ENCODE measurements around the gene SLC17A7. TPM values are rescaled to one million over a fixed set of nuclear protein-coding genes. Genes with fewer than 3 reads are reported as not detected.
"Not testable (repeated sequence)": the region's sequence is repeated elsewhere in the genome, so short reads cannot be mapped to it uniquely, and the experiment has no call there.

The SLC17A7 gene
- total RNA-seq, 1 donor from 2014 or later, result 0.99 TPM

GRCh38 chr19:49451430-49452181 lies 10.3 kb upstream of the SLC17A7 start, which contains the start of gene PIH1D1:
Gene PIH1D1 (minus strand): TSS chr19:49451814. CDS start chr19:49451574, 240 bp downstream.
- H3K4me1 ChIP-seq, result peaks cover 46% of the 10 kb centered on the region
- intact Hi-C loops (cut with micrococcal nuclease), result no loop called here
- peak within 1 kb of the TSS; percentile 99 for H3K27ac ChIP-seq (replicated peaks)
- TF ChIP-seq CTCF (IDR thresholded peaks at IDR 0.05; ENCODE audit: borderline replicate concordance), result peak; percentile 46
- DNase-seq, result peak; percentile 96
- H3K4me3 ChIP-seq, result peak within 1 kb of the TSS; percentile 70
- H3K9me3 ChIP-seq (replicated peaks), result no peaks in the 10 kb centered on the region
- no peaks in the 10 kb centered on the region for H3K27me3 ChIP-seq (ENCODE audit: low read depth)
- H3K36me3 ChIP-seq, result peaks cover 20% of the 10 kb centered on the region

GRCh38 chr19:49450405-49450804 lies 9.1 kb upstream of the SLC17A7 start:
- Histone ChIP-seq H3K36me3 (peaks cover 20% of the 10 kb centered on the region), H3K4me1 (peaks cover 42% of the 10 kb centered on the region), H3K27me3 (ENCODE audit: low read depth) (no peaks in the 10 kb centered on the region), H3K4me3 (peak overlapping the region; percentile 70), H3K27ac (replicated peaks) (no peak overlapping the region), H3K9me3 (replicated peaks) (no peaks in the 10 kb centered on the region)
- DNase-seq, result no peak
- intact Hi-C loops (cut with micrococcal nuclease), result no loop called here
- no peak for TF ChIP-seq CTCF (IDR thresholded peaks at IDR 0.05; ENCODE audit: borderline replicate concordance)

- H3K36me3 ChIP-seq, result peaks cover 20% of the 10 kb centered on the region
- DNase-seq, result no peak
- intact Hi-C loops (cut with micrococcal nuclease), result loop anchor here (10.0 kb wide), 1 partner anchor 54 kb away; no protein-coding TSS in a partner anchor
- no peak for TF ChIP-seq CTCF (IDR thresholded peaks at IDR 0.05; ENCODE audit: borderline replicate concordance)
- H3K27ac ChIP-seq (replicated peaks), result no peak overlapping the region
- H3K4me3 ChIP-seq, result no peak overlapping the region
- H3K4me1 ChIP-seq, result peaks cover 35% of the 10 kb centered on the region
- H3K27me3 ChIP-seq (ENCODE audit: low read depth), result no peaks in the 10 kb centered on the region
- no peaks in the 10 kb centered on the region for H3K9me3 ChIP-seq (replicated peaks)
Observed at GRCh38 chr19:49448432-49448786, 7.1 kb upstream of the SLC17A7 start.

GRCh38 chr19:49447485-49448431 lies 6.4 kb upstream of the SLC17A7 start:
- DNase-seq, result peak; percentile 45
- peaks cover 20% of the 10 kb centered on the region for H3K36me3 ChIP-seq
- peaks cover 35% of the 10 kb centered on the region for H3K4me1 ChIP-seq
- no peak overlapping the region for H3K4me3 ChIP-seq
- H3K27me3 ChIP-seq (ENCODE audit: low read depth), result no peaks in the 10 kb centered on the region
- no peaks in the 10 kb centered on the region for H3K9me3 ChIP-seq (replicated peaks)
- intact Hi-C loops (cut with micrococcal nuclease), result loop anchor here (10.0 kb wide), 1 partner anchor 53 kb away; no protein-coding TSS in a partner anchor
- no peak for TF ChIP-seq CTCF (IDR thresholded peaks at IDR 0.05; ENCODE audit: borderline replicate concordance)
- H3K27ac ChIP-seq (replicated peaks), result peak overlapping the region; percentile 19

GRCh38 chr19:49445997-49446396 lies 4.7 kb upstream of the SLC17A7 start:
- intact Hi-C loops (cut with micrococcal nuclease), result loop anchor here (10.0 kb wide), 1 partner anchor 51 kb away; no protein-coding TSS in a partner anchor
- H3K36me3 ChIP-seq, result peaks cover 20% of the 10 kb centered on the region
- TF ChIP-seq CTCF (IDR thresholded peaks at IDR 0.05; ENCODE audit: borderline replicate concordance), result no peak

GRCh38 chr19:49444100-49444700 lies 2.9 kb upstream of the SLC17A7 start:
- H3K9me3 ChIP-seq (replicated peaks); DNase-seq: not testable (repeated sequence)
- H3K4me3 ChIP-seq, result peak overlapping the region; percentile 83
- H3K36me3 ChIP-seq, result peaks cover 17% of the 10 kb centered on the region
- H3K27me3 ChIP-seq (ENCODE audit: low read depth), result peaks cover 34% of the 10 kb centered on the region
- H3K27ac ChIP-seq (replicated peaks), result peak overlapping the region; percentile 95
- intact Hi-C loops (cut with micrococcal nuclease), result loop anchor here (10.0 kb wide), 1 partner anchor 49 kb away; no protein-coding TSS in a partner anchor
- H3K4me1 ChIP-seq, result peaks cover 33% of the 10 kb centered on the region

More at GRCh38 chr19:49445997-49446396, 4.7 kb upstream of the SLC17A7 start:
- peaks cover 16% of the 10 kb centered on the region for H3K27me3 ChIP-seq (ENCODE audit: low read depth)
- no peak overlapping the region for H3K4me3 ChIP-seq
- H3K4me1 ChIP-seq, result peaks cover 29% of the 10 kb centered on the region
- H3K9me3 ChIP-seq (replicated peaks), result no peaks in the 10 kb centered on the region
- no peak for DNase-seq
- no peak overlapping the region for H3K27ac ChIP-seq (replicated peaks)

Measured in left ventricle myocardium inferior (tissue), 1 donor.